ENCODE measurements around the gene XIAP.
A peak's percentile ranks its signal among the peaks of the same experiment; 100 is the strongest.

DNA sequence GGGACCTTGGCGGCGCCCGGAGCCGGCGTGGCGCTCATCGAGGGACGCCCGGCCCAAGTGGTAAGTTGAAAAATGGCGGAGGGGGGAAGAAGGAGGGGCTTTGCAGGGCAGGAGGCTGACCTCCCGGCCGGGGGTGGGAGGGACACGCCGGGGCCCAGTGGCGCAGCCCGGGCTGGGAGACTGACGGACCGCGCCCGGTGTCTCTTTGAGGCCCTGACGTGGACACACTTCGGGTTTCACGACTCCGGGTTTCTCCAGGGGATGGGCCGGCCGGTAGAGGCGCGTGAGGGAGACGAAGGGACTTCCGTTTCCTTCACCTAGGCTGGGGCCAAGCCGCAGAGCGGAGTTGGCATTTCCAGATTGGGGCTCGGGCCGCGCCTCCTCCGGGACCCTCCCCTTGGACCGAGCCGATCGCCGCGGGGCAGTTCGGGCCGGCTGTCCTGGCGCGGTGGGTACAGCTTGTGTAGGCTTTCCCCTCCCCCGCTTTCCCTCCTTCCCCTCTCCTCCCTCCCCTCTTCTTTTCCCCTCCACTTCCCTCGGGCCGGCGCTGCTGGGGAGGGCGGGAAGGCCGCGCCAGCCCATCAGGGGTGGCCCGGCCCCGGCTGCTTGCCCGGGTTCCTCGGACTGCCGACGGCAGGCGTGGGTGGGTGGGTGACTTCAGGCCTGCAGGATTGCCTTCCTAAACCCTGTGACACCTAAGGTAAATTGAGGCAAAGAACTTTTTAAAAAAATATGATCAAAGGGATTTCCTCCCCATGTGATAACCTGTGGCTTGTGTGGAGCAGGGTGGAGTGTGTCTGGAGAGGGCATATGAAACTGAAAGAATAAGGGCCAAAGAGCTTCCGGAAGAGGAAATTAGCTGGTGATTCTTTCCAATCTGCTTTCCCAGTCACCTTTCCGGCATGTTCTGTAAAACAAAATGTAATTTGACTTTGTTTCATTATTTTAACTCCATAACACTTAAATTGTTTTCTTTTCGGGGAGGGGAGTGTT lies at the start of gene XIAP:
- TF ChIP-seq POLR2AphosphoS5 (IDR thresholded peaks at IDR 0.05) (peak; percentile 56), CTCF (IDR thresholded peaks at IDR 0.05) (peak in 1 of 4 experiments; percentile 8), POLR2A (IDR thresholded peaks at IDR 0.05) (peak; percentile 45 to 52), EP300 (IDR thresholded peaks at IDR 0.05) (no peak)
